Astrocyte of the hippocampus (primary cell): ENCODE results near the gene ID3.
"Not testable (repeated sequence)": the region's sequence is repeated elsewhere in the genome, so short reads cannot be mapped to it uniquely, and the experiment has no call there.

Experiments
- DNase-seq: peaks from one replicate; pipeline ENCODE4 v3.0.0; 2011; ENCODE audit warnings: low read depth, low spot score

ID3 gene

GRCh38 chr1:23553231-23554126 lies 5.8 kb downstream of the ID3 start:
- DNase-seq = no peak

- no peak for DNase-seq
Measured at GRCh38 chr1:23551849-23552248, 7.5 kb downstream of the ID3 start.

- DNase-seq = no peak
Measured at GRCh38 chr1:23548704-23549143, 10.6 kb downstream of the ID3 start.

DNA sequence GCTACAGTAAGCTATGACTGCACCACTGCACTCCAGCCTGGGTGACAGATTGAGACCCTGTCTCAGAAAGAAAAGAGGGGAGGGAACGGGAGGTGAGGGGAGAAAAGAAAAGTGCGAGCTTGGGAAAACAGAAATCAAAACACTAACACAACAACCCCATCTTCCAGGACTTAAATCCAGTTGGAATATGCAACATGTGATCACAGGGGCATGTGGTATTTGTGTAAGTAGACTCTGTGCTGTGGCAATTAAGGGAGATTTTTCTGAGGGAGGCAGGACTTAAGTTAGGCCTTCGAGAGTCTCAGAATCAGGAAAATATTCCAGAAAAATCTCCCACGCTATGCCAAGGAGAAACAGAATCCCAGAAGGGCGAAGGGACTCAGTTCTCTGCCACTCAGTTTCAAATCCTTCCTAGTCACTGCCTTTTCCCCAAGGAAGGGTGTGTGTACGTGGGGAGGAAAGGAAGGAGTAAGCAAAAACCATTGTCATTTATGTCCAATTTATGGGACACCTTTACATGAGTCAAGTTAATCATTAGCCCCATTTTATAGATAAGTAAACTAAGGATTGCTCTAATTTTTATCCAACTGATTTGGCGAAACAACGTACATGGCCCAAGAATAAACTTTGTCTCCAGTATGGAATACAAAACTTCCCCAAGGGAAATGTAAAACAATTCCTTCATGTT lies 12.3 kb downstream of the ID3 start:
- no peak for DNase-seq

DNA sequence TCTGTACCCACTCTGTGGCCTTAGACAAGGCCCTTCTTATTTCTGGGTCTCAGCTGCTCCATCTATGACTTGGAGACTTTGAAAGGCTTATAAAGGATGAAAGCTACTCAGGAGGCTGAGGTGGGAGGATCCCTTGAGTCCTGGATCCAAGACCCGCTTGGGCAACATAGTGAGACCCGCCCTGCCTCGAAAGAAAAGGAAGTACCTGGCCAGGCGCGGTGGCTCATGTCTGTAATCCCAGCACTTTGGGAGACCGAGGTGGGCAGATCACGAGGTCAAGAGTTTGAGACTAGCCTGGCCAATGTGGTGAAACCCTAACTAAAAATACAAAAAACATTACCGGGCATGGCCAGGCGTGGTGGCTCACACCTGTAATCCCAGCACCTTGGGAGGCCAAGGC lies 13.4 kb downstream of the ID3 start:
- no peak for DNase-seq

DNA sequence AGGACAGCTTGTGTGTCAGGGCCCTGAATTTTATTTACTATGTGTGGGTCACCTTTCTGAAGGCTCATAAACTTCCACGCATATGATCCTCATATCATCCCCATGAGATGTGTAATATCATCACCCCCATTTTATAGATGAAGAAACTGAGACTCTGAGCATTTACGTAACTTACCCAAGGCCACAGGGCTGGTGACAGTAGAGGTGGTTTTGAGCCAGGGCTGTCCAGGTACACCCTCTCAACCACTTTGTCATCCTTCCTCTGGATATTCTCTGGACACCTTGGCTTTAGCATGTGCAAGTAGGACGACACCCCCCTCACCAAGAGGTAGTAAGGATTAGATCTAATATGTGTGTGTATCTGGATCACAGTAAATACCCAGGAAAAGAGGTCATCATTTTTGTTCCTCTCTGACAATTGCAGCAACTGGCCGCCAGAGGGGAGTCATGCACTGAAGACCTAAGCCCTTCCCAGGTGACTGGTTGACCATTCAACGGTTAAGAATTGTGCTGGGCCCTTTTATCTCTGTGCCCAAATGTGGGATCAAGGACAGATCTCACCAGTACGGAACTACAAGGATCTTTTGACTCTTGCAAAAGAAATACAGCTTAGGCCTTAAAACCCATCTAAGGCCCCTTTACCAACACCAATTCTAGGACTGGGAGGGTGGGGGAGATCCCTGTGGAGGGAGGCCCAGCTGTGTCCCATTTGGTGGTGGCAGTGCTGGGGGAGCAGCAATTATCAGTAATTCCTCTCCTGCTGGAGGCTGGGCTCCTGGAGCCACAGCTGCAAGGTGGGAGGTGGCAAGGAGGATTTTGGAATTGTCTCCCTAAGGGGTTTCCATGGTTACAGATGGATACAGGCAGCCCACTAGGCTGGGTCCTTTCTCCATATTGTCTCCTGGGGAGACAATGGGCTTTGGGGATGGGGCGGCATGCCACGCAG lies 14.6 kb downstream of the ID3 start:
- DNase-seq = peak; percentile 87

DNA sequence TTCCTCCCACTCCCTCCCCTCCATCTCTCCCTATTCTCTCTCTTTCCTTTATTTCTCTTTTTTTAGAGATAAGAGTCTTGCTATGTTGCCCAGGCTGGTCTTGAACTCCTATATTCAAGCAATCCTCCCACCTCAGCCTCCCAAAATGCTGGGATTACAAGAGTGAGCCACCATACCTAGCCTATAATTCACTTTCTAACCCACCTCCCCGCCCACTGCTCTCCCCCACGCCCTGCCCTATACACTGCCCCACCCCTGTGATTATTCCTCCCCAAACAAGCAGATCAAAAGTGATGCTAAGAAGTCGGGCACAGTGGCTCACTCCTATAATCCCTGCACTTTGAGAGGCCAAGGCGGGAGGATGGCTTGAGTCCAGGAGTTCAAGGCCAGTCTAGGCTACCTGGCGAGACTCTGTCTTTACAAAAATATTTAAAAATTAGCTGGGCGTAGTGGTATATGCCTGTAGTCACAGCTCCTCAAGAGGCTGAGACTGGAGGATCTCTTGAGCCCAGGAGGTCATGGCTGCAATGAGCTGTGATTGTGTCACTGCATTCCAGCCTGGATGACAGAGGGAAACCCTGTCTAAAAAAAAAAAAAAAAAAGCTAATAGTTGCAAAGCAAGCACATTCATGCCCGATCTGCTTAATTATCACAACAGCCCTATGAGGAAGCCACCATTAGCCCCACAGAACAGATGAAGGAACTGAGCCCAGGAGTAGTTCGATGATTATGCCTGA lies 15.4 kb downstream of the ID3 start:
- no peak for DNase-seq

DNA sequence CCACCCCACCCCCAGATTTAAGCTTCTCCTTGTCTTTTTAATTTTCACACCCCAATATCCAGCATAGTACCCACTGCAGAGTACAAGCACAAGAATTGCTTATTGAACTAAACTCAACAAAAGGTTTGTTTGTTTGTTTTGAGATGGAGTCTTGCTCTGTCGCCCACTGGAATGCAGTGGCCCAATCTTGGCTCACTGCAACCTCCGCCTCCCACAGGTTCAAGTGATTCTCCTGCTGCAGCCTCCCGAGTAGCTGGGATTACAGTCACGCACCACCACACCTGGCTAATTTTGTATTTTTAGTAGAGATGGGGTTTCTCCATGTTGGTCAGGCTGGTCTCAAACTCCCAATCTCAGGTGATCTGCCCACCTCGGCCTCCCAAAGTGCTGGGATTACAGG lies 16.4 kb downstream of the ID3 start:
- not testable (repeated sequence) for DNase-seq

DNA sequence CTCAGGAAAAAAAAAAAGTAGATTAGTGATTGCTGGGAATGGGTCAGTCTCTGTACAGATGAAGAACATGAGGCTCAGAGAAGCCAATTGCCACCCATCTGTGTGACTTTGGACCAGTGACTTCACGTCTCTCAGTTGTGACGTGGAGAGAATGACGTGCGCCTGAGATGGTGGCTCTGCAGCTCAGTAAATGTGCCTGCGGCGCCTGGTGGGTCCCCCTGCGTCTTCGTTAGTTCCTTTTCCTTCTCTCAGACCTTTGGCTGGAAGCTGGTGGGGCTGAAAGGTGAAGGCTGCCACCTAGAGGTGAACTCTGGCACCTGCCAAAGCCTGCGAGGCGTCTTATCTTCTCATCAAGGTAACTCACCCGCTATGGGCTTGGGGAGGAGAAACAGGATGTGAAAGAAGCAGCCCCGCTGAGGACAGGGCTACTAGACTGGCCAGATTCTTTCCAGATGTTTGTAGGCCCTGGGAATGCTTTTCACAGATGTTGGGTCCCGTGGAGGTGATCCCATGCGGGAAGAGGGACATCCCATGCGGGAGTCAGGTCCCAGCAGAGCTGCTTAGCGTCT lies 19.5 kb downstream of the ID3 start:
- peak; percentile 94 for DNase-seq

GRCh38 chr1:23537296-23537973 lies 21.9 kb downstream of the ID3 start:
- no peak for DNase-seq

GRCh38 chr1:23533246-23534023 lies 25.9 kb downstream of the ID3 start:
- DNase-seq = peak; percentile 30

DNA sequence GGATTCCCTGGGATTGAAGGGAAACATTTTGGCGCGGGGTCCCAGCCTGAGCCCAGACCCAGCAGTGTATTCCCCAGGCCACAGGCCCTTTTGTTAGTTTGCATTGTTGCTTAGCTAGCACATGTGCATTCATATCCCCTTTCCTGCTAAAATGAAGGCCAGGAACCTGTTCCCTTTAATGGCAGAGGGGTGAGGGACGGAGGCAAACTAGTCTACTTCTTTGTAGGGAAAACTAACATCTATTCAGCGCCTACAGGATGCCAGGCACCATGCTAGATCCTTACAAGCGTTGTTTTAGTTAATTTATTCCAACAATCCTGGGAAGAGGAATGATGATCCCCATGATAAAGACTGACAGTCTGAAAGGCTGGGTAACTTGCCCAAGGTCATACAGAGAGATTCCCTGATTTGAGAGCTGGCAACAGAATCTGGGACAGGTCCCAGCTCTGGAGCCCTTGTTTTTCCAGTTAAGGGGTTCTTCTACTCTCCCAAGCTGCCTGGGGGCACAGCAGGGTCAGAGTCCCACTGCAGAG lies 27.7 kb downstream of the ID3 start:
- DNase-seq = no peak

DNA sequence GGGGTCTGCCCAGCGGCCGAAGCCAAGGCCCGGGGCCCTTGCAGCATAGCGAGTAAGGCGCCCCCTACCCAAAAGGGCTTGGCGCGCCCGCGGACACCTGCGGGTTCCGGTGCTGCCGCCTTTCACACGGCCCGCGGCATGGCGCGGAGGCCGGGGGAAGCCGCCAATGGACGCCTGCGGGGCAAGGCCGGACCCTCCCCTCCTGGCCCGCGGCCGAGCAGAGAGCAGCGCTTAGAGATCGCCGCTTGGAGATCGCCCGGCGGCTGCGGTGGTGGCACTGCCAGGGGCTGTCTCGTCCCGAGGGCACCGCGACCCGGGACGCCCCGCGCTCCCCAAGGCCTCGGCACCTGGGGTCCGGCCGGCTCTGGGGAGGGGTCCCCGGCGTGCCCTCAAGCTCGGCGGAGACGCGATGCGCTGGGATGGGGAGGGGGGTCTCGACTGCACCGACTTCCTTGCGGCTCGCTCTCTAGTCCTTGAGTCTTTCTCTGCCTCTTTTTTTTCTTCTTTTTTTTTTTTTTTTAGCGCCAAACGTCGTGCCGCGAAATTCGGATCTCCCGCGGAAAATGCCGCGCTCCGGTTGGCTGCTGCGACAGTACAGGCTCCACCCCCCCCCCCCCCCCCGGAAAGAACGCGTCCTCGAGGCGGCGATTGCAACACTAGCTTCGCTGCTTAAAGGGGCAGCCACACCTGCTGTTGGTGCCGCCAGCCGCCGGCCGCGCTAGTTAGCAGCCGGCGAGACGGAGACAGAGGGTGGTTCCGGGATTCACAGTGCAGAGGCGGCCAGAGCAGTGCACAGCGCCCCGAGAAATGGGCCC lies 28.3 kb downstream of the ID3 start, which contains the start of gene E2F2:
Gene E2F2, minus strand, starts transcription at position 487 of the 815 bp plus-strand sequence. Its CDS starts 440 bp downstream, at position 47.
- peak; percentile 95 for DNase-seq

GRCh38 chr1:23530087-23530746 lies 29.1 kb downstream of the ID3 start:
- DNase-seq = peak; percentile 12

DNA sequence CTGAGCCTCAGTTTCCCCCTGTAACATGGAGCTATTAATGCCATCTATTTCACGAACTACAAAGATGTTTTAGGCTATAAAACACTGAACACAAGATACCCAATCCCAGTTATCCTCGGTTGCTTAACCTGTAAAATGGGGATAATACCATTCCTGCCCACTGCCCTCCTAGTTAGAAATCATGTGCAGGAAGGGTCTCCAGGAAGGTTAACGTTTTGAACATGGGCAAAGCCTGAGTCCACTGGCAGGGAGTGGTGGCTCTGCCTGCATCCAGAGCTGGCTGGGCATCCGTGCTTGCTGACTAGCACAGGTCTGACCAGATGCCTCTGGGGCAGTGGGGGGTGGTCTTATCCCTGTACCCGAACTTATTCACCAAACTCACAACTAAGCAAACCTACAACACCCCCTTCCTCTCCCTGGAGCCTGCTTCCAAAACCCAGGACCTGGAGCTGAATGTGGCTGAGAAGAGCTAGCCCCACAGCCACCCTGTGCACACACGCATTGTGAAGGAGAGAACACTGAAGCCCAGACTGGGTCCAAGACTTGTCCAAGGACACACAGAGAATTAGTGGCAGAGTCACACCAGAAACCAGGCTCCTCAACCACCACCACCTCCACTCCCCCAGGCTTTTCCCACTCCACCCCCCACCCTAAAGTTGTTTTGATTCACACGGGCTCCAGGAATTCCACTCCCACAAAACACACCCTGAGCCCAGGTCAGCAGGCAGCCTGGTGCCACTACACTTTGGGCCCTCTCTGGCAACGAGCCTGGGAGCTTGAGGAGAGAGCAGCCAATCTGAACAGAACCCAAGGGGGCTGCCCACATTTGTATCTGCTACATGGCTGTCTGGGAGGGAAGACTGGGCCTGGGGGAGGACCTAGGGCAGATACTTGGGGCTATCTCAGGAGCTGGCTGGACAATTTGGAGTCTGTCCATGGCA lies 29.9 kb downstream of the ID3 start:
- DNase-seq = no peak

DNA sequence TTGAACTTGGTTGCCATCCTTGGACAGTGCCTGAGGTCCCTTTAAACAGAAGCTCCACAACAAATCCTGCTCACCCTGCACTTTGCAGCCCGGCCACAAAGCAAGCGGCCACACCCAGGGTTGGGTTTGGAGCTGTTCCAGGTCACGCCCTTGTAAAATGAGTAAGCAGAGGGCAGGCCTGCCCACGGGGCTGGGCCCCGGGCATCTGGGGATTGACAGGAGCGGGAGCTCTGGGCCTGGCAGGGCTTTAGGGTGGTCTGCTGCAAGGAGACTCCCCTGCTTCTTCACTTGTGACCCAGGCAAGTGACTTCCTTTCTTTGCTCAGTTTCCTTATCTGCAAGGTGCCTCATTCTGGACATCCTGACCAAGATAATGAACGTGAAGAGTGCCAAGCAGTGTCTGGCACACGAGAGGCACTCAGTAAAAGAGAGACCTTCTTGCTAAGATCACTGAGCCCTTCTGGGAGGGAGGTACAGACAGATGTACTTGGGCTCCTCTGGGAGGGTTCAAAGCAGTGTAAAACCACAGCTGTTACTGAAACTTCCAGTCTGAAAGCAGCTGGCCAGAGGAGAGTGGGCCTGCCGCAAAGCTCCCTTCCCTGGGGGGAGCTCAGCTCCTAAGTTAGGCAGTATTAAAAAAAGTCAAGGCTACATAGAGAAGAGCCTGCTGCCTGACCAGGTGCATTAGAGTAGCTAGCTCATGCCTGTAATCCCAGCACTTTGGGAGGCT lies 30.9 kb downstream of the ID3 start:
- peak; percentile 87 for DNase-seq
